DND-41 (cell line): ENCODE results near the gene IL3.

Experiments
- ATAC-seq: fragments of 200-7000 bp; cut with Tn5 transposase; 3 replicates; pipeline ENCODE4 v1.9.1; 2021; ENCODE audit warnings: low read depth; ENCODE audit not compliant: insufficient read depth
- DNase-seq: peaks from one replicate; pipeline ENCODE4 v3.0.0-alpha.2; 2020
- H2AFZ ChIP-seq: 2 replicates; pipeline ENCODE4 v1.6.0; 2012; ENCODE audit warnings: low read depth, low read length
- H3K27ac ChIP-seq: 2 replicates; pipeline ENCODE4 v1.5.1; 2012; ENCODE audit warnings: low read length, inconsistent platforms
- H3K27me3 ChIP-seq: fragments of 200-600 bp; sonication (generic); 2 replicates; pipeline ENCODE4 v1.6.0; 2012; ENCODE audit warnings: low read length, mild to moderate bottlenecking, inconsistent platforms; ENCODE audit not compliant: insufficient read depth, poor library complexity
- H3K36me3 ChIP-seq: 2 replicates; pipeline ENCODE4 v1.5.1; 2012; ENCODE audit warnings: low read length, inconsistent platforms; ENCODE audit not compliant: insufficient read depth
- H3K4me1 ChIP-seq: 2 replicates; pipeline ENCODE4 v1.5.1; 2012; ENCODE audit warnings: mild to moderate bottlenecking, low read length; ENCODE audit not compliant: insufficient read depth
- H3K4me2 ChIP-seq: 2 replicates; pipeline ENCODE4 v1.6.0; 2012; ENCODE audit warnings: mild to moderate bottlenecking, moderate library complexity, low read length, inconsistent platforms; ENCODE audit not compliant: insufficient read depth
- H3K4me3 ChIP-seq, 2 experiments: fragments of 200-600 bp in 1 of 2; shearing (Covaris generic) in 1 of 2; 2 replicates each; pipeline ENCODE4 v1.5.1; 2012 to 2016; ENCODE audit warnings: inconsistent platforms in 2 of 2, low read length in 2 of 2, mild to moderate bottlenecking in 2 of 2, low read depth in 1 of 2, moderate library complexity in 1 of 2
- H3K79me2 ChIP-seq: 2 replicates; pipeline ENCODE4 v1.6.0; 2012; ENCODE audit warnings: low read length, inconsistent platforms; ENCODE audit not compliant: insufficient read depth
- H3K9ac ChIP-seq: 2 replicates; pipeline ENCODE4 v1.6.0; 2012; ENCODE audit warnings: low read depth, mild to moderate bottlenecking, inconsistent platforms, low read length, moderate library complexity
- H3K9me3 ChIP-seq: 2 replicates; pipeline ENCODE4 v1.5.1; 2012; ENCODE audit warnings: low read length, moderate library complexity, mild to moderate bottlenecking, inconsistent platforms; ENCODE audit not compliant: insufficient read depth, severe bottlenecking
- H4K20me1 ChIP-seq: 2 replicates; pipeline ENCODE4 v1.6.0; 2012; ENCODE audit warnings: low read length; ENCODE audit not compliant: insufficient read depth
- CTCF ChIP-seq: IDR thresholded peaks from 2 replicates; pipeline ENCODE4 v1.5.1; 2012; ENCODE audit warnings: borderline replicate concordance, low read length, moderate library complexity, mild to moderate bottlenecking; ENCODE audit not compliant: poor library complexity, severe bottlenecking; ENCODE audit errors: extremely low read depth
- EZH2 ChIP-seq: IDR thresholded peaks from 3 replicates; pipeline ENCODE4 v1.6.1; 2012; ENCODE audit warnings: borderline replicate concordance, low read depth, mild to moderate bottlenecking, moderate library complexity, low read length, inconsistent platforms; ENCODE audit not compliant: severe bottlenecking

Gene IL3

GRCh38 chr5:132049093-132049492 lies 11.4 kb upstream of the IL3 start:
- H3K79me2 ChIP-seq, result no peaks in the 10 kb centered on the region
- no peak overlapping the region for H3K4me2 ChIP-seq
- H2AFZ ChIP-seq, result no peak overlapping the region
- DNase-seq (no peak), ATAC-seq (no peak)
- H3K9ac ChIP-seq, result no peak overlapping the region
- H3K27ac ChIP-seq, result no peak overlapping the region
- H3K36me3 ChIP-seq, result no peaks in the 10 kb centered on the region
- H4K20me1 ChIP-seq, result no peaks in the 10 kb centered on the region
- H3K9me3 ChIP-seq, result no peaks in the 10 kb centered on the region
- no peaks in the 10 kb centered on the region for H3K4me1 ChIP-seq
- no peak overlapping the region for H3K4me3 ChIP-seq
- TF ChIP-seq EZH2, result no peak
- TF ChIP-seq CTCF, result no peak
- H3K27me3 ChIP-seq, result no peaks in the 10 kb centered on the region

DNA sequence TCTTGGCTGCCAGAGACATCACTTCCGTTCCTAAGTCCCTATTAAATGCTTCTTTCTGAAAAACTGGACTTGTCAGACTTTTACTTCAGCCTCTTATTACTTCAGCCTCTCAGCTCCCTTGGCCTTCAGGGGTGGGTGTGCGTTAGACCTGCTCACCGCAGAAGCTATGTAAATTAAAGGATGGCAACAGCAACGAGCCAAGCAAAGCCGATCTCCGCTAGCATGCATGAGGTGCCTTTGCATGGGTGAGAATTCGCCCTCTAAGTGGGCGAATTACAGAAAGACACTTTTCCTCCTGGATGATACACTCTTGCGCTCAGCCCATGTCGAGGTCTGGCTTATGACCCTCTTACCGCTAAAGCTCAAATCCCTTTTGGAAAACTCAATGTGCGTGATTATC lies 10.9 kb upstream of the IL3 start:
- no peak overlapping the region for H3K4me3 ChIP-seq
- no peak for ATAC-seq

DNA sequence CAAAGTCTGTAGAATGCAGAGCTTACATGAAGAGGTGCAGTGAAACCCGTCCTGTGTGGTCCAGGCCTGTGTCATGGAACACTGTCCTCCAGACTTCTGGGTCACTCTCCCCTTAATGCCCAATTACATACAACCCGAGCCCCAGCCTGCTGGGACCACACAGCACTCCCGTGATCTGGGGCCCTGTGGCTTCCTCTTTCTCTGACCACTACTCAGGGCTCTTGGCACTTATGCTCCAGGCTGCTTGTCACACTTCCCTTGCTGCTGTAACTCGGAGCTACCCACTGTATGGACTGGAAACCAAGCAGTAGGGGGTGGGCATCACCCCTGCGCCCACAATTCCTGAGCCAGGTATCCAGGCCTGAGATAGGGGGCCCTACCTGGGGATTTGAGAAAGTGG lies 10.3 kb upstream of the IL3 start:
- H3K4me2 ChIP-seq, result no peak overlapping the region
- H3K27me3 ChIP-seq, result no peaks in the 10 kb centered on the region
- H3K9ac ChIP-seq, result no peak overlapping the region
- TF ChIP-seq CTCF, result no peak
- no peak for TF ChIP-seq EZH2
- H2AFZ ChIP-seq, result no peak overlapping the region
- H3K9me3 ChIP-seq, result no peaks in the 10 kb centered on the region
- no peaks in the 10 kb centered on the region for H4K20me1 ChIP-seq
- no peaks in the 10 kb centered on the region for H3K4me1 ChIP-seq
- DNase-seq (no peak), ATAC-seq (no peak)
- H3K79me2 ChIP-seq, result no peaks in the 10 kb centered on the region
- H3K36me3 ChIP-seq, result no peaks in the 10 kb centered on the region
- H3K4me3 ChIP-seq, result no peak overlapping the region
- no peak overlapping the region for H3K27ac ChIP-seq

More for the DNA sequence above, 10.9 kb upstream of the IL3 start:
- H3K79me2 ChIP-seq, result no peaks in the 10 kb centered on the region
- TF ChIP-seq EZH2, result no peak
- no peak for TF ChIP-seq CTCF
- no peaks in the 10 kb centered on the region for H4K20me1 ChIP-seq
- H3K4me1 ChIP-seq, result no peaks in the 10 kb centered on the region
- no peaks in the 10 kb centered on the region for H3K9me3 ChIP-seq
- H3K4me2 ChIP-seq, result no peak overlapping the region
- H3K36me3 ChIP-seq, result no peaks in the 10 kb centered on the region
- DNase-seq, result no peak
- no peak overlapping the region for H3K9ac ChIP-seq
- no peak overlapping the region for H2AFZ ChIP-seq
- H3K27ac ChIP-seq, result no peak overlapping the region
- H3K27me3 ChIP-seq, result no peaks in the 10 kb centered on the region
